Endodermal cell (in vitro differentiated cells): ENCODE measurements around the gene AGAP2. TPM values are rescaled to one million over a fixed set of nuclear protein-coding genes. Genes with fewer than 3 reads are reported as not detected.

Experiments used
- DNase-seq: peaks from one replicate; pipeline ENCODE4 v3.0.0-alpha.2; 2017
- H3K27ac ChIP-seq: 2 replicates; pipeline ENCODE4 v1.5.1; 2013; ENCODE audit warnings: mild to moderate bottlenecking, low read depth, low read length, moderate library complexity
- H3K27me3 ChIP-seq: 2 replicates; pipeline ENCODE4 v1.6.1; 2013; ENCODE audit warnings: mild to moderate bottlenecking, low read length, moderate library complexity; ENCODE audit not compliant: insufficient read depth, control insufficient read depth, poor library complexity, severe bottlenecking
- H3K36me3 ChIP-seq: 2 replicates; pipeline ENCODE4 v1.7.0; 2013; ENCODE audit warnings: mild to moderate bottlenecking, low read length, moderate library complexity; ENCODE audit not compliant: control insufficient read depth, insufficient read depth
- H3K4me1 ChIP-seq: one replicate; pipeline ENCODE4 v1.7.0; 2013; ENCODE audit warnings: low read length; ENCODE audit not compliant: control insufficient read depth, insufficient read depth
- H3K4me3 ChIP-seq: 2 replicates; pipeline ENCODE4 v1.5.1; 2013; ENCODE audit warnings: mild to moderate bottlenecking, low read length, moderate library complexity
- H3K9ac ChIP-seq: 2 replicates; pipeline ENCODE4 v1.6.1; 2013; ENCODE audit warnings: mild to moderate bottlenecking, low read length, moderate library complexity; ENCODE audit not compliant: poor library complexity, severe bottlenecking; ENCODE audit errors: extremely low read depth
- H3K9me3 ChIP-seq: 2 replicates; pipeline ENCODE4 v1.6.1; 2013; ENCODE audit warnings: mild to moderate bottlenecking, low read length, moderate library complexity; ENCODE audit not compliant: control insufficient read depth
- H3K27ac Mint-ChIP-seq: 2 replicates; pipeline ENCODE4 v1.8.0; 2020; ENCODE audit warnings: mixed read lengths
- H3K27me3 Mint-ChIP-seq: 2 replicates; pipeline ENCODE4 v1.8.0; 2021; ENCODE audit warnings: mild to moderate bottlenecking, mixed read lengths; ENCODE audit not compliant: insufficient read depth
- H3K36me3 Mint-ChIP-seq: 2 replicates; pipeline ENCODE4 v1.8.0; 2020; ENCODE audit warnings: low read depth, mixed read lengths
- H3K4me1 Mint-ChIP-seq: 2 replicates; pipeline ENCODE4 v1.8.0; 2020; ENCODE audit warnings: mixed read lengths
- H3K4me3 Mint-ChIP-seq: 2 replicates; pipeline ENCODE4 v1.8.0; 2020; ENCODE audit warnings: mild to moderate bottlenecking, moderate library complexity, mixed read lengths
- H3K9me3 Mint-ChIP-seq: 2 replicates; pipeline ENCODE4 v1.8.0; 2020; ENCODE audit warnings: mild to moderate bottlenecking, mixed read lengths
- CTCF ChIP-seq: fragments of 200-600 bp; sonication (generic); conservative IDR thresholded peaks from 2 replicates; pipeline ENCODE4 v1.5.0; 2021; ENCODE audit warnings: antibody characterized with exemption, mild to moderate bottlenecking
- WGBS, 2 experiments: methylation state at CpG; one replicate each; pipeline versions ENCODE4 v1.1.5 to v1.1.7; 2013; ENCODE audit warnings: missing lambda C conversion rate in 2 of 2, mixed read lengths in 1 of 2; ENCODE audit not compliant: insufficient coverage in 1 of 2, insufficient read length in 1 of 2; 5-methylcytosine and 5-hydroxymethylcytosine counted together
- total RNA-seq, 2 donors: library from RNA; stranded (reverse); fragmentation: NEBNext Ultra II Directional in 1 of 2; extraction: Animal tissue kit (Norgen Biotek cat#: 25700) in 1 of 2; gene quantifications; 2 replicates in 1 of 2; 3 replicates in 1 of 2; pipeline ENCODE4 v1.2.1, GENCODE V29; 2021

The AGAP2 gene
- total RNA-seq, 2 donors from 2014 or later, result 0.44 TPM; not detected in 1

GRCh38 chr12:57692500-57692899, 46.0 kb downstream of the AGAP2 start:
- no peak for DNase-seq
- WGBS, 2 experiments, result 93 to 94% methylated on average over 13 to 15 of the region's 15 CpGs
- Mint-ChIP-seq H3K4me3 (no peak overlapping the region), H3K9me3 (peaks cover 1% of the 10 kb centered on the region), H3K27ac (no peak overlapping the region), H3K4me1 (no peaks in the 10 kb centered on the region), H3K36me3 (peaks cover 18% of the 10 kb centered on the region), H3K27me3 (peaks cover 33% of the 10 kb centered on the region)
- TF ChIP-seq CTCF, result no peak
- H3K9ac ChIP-seq, result no peak overlapping the region
- H3K4me1 ChIP-seq, result no peaks in the 10 kb centered on the region
- no peak overlapping the region for H3K4me3 ChIP-seq
- peaks cover 21% of the 10 kb centered on the region for H3K36me3 ChIP-seq
- peaks cover 6% of the 10 kb centered on the region for H3K9me3 ChIP-seq
- H3K27ac ChIP-seq, result no peak overlapping the region
- H3K27me3 ChIP-seq, result peaks cover 5% of the 10 kb centered on the region

- Mint-ChIP-seq H3K4me3 (no peak overlapping the region), H3K27me3 (peaks cover 58% of the 10 kb centered on the region), H3K27ac (no peak overlapping the region), H3K4me1 (no peaks in the 10 kb centered on the region), H3K9me3 (peaks cover 1% of the 10 kb centered on the region), H3K36me3 (no peaks in the 10 kb centered on the region)
- Histone ChIP-seq H3K4me1 (no peaks in the 10 kb centered on the region), H3K4me3 (no peak overlapping the region), H3K9me3 (peaks cover 6% of the 10 kb centered on the region), H3K36me3 (no peaks in the 10 kb centered on the region), H3K9ac (no peak overlapping the region), H3K27me3 (peaks cover 33% of the 10 kb centered on the region), H3K27ac (no peak overlapping the region)
- TF ChIP-seq CTCF, result no peak
- DNase-seq, result no peak
- WGBS, 2 experiments, result 100% methylated on average over 1 of the region's 2 CpGs; no CpG with 5 or more reads in 1 of the 2 experiments
Measured at GRCh38 chr12:57688931-57689330, 49.6 kb downstream of the AGAP2 start.

GRCh38 chr12:57687862-57688261, 50.7 kb downstream of the AGAP2 start:
- WGBS, 2 experiments, result 44 to 80% methylated on average over 2 of the region's 4 CpGs
- Histone ChIP-seq H3K4me1 (no peaks in the 10 kb centered on the region), H3K4me3 (no peak overlapping the region), H3K9ac (no peak overlapping the region), H3K27ac (no peak overlapping the region), H3K9me3 (peaks cover 6% of the 10 kb centered on the region), H3K36me3 (no peaks in the 10 kb centered on the region), H3K27me3 (peaks cover 33% of the 10 kb centered on the region)
- peaks cover 59% of the 10 kb centered on the region for H3K27me3 Mint-ChIP-seq
- no peak overlapping the region for H3K27ac Mint-ChIP-seq
- H3K36me3 Mint-ChIP-seq, result no peaks in the 10 kb centered on the region
- no peak overlapping the region for H3K4me3 Mint-ChIP-seq
- H3K4me1 Mint-ChIP-seq, result no peaks in the 10 kb centered on the region
- DNase-seq, result no peak
- peaks cover 3% of the 10 kb centered on the region for H3K9me3 Mint-ChIP-seq
- no peak for TF ChIP-seq CTCF
